Hematopoietic multipotent progenitor cell treated with erythropoietin and hydrocortisone succinate and interleukin-3 and kit ligand, for 8 days (in vitro differentiated cells): ENCODE results near the gene SLC16A6.
"Not testable (repeated sequence)": the region's sequence is repeated elsewhere in the genome, so short reads cannot be mapped to it uniquely, and the experiment has no call there.

ENCODE experiments used
- DNase-seq: peaks from one replicate; pipeline ENCODE4 v3.0.0-alpha.2; 2015

Gene SLC16A6

DNA sequence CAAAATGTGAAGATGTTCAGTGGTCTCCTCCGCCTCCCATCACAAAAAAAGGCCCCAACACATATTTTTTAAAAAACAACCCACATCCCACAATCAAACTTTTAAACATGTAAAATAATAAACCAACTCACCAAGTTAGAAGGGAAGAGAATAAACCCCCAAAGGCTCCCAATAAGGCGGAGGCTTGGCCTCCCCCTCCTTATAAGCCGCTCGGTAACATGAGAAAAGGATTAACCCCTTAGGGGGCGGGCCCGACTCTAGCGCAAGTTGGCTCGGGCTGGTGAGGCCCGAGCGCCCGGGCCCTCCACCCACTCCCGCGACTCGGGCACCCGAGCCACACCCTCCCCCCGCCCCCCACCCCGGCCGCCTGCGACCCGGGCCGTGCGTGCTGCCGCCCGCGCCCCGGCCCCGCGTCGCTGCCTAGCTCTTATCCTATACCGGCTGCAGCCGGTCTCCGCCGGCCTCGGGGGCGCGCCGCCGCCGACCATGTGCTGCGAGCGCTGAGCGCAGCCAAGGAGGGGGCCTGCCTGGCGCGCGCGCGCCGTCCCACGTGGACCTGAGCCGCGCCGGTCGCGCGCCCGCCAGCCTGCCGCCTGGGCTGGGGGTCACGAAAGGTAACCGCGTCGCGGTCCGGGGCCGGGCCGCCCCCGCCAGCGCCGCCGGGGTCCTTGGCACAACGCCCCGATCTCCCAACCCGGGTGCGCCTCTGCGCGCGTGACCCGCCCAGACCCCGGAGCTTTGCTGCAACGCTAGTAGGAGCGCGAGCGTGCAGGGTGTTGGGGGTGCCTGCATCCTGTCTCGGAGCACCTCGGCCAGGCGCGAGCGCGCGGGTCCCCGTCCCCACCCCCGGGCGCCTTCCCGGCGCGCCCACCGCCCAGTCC is at the start of gene SLC16A6, which contains the start of gene ARSG:
Gene SLC16A6 (minus strand): TSS at position 173 of the 881 bp plus-strand sequence. CDS start 12,807 bp downstream, outside the sequence.
Gene ARSG (plus strand): TSS at position 541 of the 881 bp plus-strand sequence. CDS start 15,999 bp downstream, outside the sequence.
- peak; percentile 44 for DNase-seq

DNA sequence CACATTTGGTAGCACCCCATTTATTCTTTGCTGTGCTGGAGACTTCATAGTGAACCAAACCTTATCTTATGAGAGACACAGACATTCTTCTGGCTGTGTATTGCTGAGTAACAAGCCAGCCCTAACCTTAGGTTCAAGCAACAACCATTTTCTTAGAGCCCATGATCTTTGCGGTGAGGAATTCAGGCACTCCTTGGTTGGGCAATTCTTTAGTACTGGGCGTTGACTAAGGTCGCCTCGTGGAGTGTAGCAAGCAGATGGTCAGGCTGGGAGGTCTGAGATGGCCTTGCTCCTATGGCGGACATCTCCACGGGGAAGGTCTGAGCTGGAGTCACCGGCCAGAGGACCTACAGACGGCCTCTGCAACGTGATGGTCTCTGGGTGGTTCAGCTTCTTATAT is 43.5 kb upstream of the SLC16A6 start:
- DNase-seq: no peak

DNA sequence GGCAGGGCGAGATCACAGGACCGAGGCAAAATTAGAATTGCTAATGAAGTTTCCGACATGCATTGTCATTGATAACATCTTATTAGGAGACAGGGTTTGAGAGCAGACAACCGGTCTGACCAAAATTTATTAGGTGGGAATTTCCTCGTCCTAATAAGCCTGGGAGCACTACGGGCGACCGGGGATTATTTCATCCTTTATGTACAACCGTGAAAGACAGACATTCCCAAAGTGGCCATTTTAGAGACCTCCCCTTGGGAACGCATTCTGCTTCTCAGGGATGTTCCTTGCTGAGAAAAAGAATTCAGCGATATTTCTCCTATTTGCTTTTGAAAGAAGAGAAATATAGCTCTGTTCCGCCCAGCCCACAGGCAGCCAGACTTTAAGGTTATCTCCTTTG is 41.0 kb upstream of the SLC16A6 start:
- not testable (repeated sequence) for DNase-seq

- DNase-seq: no peak
Observed at GRCh38 chr17:68329331-68329730, 38.4 kb upstream of the SLC16A6 start.

- no peak for DNase-seq
Observed at GRCh38 chr17:68328676-68329075, 37.7 kb upstream of the SLC16A6 start.

- DNase-seq: no peak
Observed at GRCh38 chr17:68327823-68328557, 37.1 kb upstream of the SLC16A6 start.

DNA sequence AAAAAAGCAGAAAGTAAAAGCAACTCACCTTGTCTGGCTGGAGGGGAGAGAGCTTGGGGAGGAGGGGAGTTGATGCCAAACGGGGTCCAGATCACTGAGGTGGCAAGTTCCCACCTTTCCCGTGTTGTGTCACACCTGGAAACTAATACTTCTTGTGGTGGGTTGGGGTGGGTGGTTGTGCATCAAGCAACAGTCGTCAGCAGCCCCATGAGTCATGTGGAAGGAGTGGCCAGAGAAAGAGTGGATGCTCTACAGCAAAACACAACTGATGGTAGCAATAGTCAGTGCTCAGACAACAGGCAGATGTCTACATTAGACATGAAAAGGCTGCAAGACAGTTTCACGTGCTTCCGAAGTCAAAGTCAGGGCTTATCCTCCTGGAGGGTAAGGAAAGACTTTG is 35.8 kb upstream of the SLC16A6 start:
- no peak for DNase-seq

GRCh38 chr17:68325961-68326360 is 35.0 kb upstream of the SLC16A6 start:
- DNase-seq: no peak

- DNase-seq: no peak
Observed at GRCh38 chr17:68324654-68325336, 33.9 kb upstream of the SLC16A6 start.

GRCh38 chr17:68324114-68324513 is 33.2 kb upstream of the SLC16A6 start:
- no peak for DNase-seq

DNA sequence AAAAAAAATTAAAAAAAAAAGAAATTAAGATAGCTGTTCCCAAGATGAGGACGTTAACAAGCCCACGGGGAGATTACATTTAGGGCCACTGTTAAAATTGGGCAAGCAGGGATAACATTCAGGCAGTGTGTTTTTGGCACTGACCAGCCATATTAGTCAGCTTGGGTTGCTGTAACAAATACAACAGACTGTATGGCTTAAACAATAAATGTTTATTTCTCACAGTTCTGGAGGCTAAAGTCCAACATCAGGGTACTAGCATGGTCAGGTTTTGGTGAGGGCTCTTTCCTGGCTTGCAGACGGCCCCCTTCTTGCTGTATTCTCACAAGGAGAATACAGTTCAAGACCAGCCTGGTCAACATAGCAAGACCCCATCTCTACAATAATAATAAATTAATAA is 31.7 kb upstream of the SLC16A6 start:
- DNase-seq: no peak

DNA sequence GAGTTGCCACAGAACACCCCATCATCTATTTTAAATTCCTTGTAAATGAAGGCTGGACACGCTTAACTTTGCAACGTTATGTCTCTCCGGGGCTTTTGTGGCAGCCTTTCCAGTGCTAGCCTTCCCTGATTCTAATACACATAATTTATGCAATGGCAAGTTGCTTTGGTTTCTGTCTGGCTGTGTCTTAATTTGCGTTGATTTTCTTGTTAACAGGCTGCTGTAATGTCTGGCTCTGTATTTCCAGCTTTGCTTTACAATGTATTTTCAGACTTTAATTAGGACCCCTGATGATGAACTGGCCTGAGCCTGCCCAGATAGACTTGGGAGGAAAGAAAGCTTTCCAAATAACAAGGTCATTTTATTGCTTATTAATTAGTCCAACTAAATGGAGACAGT is 30.6 kb upstream of the SLC16A6 start:
- no peak for DNase-seq

DNA sequence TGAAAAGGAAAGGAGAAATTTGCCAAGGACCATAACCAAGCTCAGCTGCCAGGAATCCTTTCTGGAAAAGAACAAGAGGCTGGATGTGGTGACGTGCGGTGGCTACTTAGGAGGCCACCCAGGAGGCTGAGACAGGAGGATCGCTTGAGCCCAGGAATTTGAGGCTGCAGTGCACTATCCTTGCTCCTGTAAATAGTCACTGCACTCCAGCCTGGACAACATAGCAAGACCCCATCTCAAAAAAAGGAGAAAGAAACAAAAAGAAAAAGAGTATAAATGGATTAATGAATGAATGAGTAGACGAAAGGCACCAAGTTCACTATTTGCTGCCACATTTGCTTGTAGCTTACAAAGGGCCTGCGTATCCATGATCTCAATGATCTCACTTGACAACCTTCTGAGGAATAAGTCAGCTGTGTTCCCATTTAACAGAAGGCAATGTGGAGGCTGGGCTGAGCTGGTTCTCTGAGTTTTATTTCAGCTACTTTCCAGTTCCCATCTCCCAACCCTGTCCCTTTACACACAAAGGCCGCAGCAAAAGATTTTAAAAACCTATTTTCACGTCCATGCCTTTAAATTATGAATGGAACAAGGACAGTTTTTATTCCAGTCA is 30.1 kb upstream of the SLC16A6 start:
- no peak for DNase-seq

GRCh38 chr17:68320311-68320865 is 29.5 kb upstream of the SLC16A6 start:
- no peak for DNase-seq

DNA sequence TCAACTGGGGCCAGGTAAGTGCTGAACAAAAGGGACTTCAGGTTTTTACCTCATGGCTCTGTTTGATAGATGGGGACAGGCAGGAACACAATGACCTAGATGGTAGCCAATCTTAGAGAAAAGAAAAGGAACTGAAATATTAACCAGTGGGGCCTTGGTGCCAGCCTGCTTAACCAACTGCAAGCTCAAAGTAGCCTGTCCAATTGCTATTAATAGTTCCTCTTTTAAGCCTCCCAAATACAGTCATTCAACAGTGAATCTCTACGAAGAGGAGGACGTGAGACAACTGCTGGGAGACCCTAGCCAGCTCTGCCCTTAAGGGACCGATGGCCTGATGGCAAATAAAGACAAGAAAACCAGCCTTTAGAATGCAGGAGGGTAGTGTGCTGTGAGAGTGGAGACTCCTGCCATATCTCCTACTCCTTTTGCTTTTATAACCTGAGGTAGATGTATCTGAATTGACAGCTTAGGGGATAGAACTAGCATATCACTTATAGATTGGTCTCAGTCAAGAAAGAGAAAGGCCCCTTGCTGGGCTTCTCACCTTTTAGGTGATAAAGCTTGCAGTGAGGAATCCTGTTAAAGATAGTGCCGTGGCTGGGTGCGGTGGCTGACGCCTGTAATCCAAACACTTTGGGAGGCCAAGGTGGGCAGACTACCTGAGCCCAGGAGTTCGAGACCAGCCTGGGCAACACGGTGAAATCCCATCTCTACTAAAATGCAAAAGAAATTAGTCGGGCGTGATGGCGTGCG is 28.7 kb upstream of the SLC16A6 start:
- no peak for DNase-seq

GRCh38 chr17:68318103-68318991 is 27.4 kb upstream of the SLC16A6 start:
- no peak for DNase-seq

GRCh38 chr17:68317458-68317857 is 26.5 kb upstream of the SLC16A6 start:
- no peak for DNase-seq

DNA sequence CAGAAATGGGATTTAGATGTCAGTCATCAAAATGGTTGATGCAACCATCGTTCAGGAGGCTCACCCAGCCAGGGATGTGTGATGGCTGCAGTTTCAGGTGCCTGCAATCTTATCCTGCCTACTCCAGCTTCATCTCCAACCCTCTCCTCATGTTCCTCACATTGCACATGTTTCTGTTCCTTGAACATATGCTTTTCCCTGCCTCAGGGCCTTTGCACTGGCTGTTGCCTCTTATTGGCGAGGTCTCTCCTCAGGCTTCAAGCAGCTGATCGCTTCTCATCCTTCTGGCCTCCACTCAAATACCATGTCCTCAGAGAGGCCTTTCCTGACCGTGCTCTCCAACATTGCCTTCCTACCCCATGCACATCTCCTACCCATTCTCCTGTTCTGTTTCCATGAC is 25.0 kb upstream of the SLC16A6 start:
- no peak for DNase-seq

- no peak for DNase-seq
Observed at GRCh38 chr17:68314916-68315535, 24.1 kb upstream of the SLC16A6 start.

- no peak for DNase-seq
Observed at GRCh38 chr17:68310152-68310551, 19.2 kb upstream of the SLC16A6 start.
